VCaP (cell line): ENCODE data around the gene VIL1.

Experiments used
- H3K27ac ChIP-seq: fragments of 450-650 bp; 2 replicates; pipeline ENCODE4 v1.5.1; 2017
- CTCF ChIP-seq: fragments of 450-650 bp; conservative IDR thresholded peaks from 2 replicates; pipeline ENCODE4 v1.5.1; 2017; ENCODE audit warnings: mild to moderate bottlenecking, moderate library complexity

The VIL1 gene

GRCh38 chr2:218395456-218395825, 23.5 kb upstream of the VIL1 start:
- no peak for TF ChIP-seq CTCF
- peak overlapping the region; percentile 98 for H3K27ac ChIP-seq

GRCh38 chr2:218395826-218396687, 22.9 kb upstream of the VIL1 start:
- TF ChIP-seq CTCF = peak; percentile 94
- H3K27ac ChIP-seq = peak overlapping the region; percentile 98

- peak overlapping the region; percentile 98 for H3K27ac ChIP-seq
- no peak for TF ChIP-seq CTCF
These were observed 22.0 kb upstream of the VIL1 start for GRCh38 chr2:218396688-218397462.

GRCh38 chr2:218397463-218397819, 21.5 kb upstream of the VIL1 start:
- no peak for TF ChIP-seq CTCF
- H3K27ac ChIP-seq = peak overlapping the region; percentile 98

GRCh38 chr2:218397820-218398436, 21.0 kb upstream of the VIL1 start:
- peak overlapping the region; percentile 98 for H3K27ac ChIP-seq
- no peak for TF ChIP-seq CTCF

GRCh38 chr2:218398437-218399390, 20.2 kb upstream of the VIL1 start:
- peak overlapping the region; percentile 98 for H3K27ac ChIP-seq
- 0 out of 2 replicates have a peak, but pooled peaks have one; percentile 8 for TF ChIP-seq CTCF
